GM21619 (cell line): Measurements from ENCODE around the gene RPL36.

ENCODE experiments used
- ATAC-seq: cut with Tn5 transposase; IDR thresholded peaks from one replicate; pipeline ENCODE4 v1.9.1; 2021; ENCODE audit not compliant: unreplicated experiment

Gene RPL36

GRCh38 chr19:5673752-5674151 is 16.3 kb upstream of the RPL36 start:
- no peak for ATAC-seq

GRCh38 chr19:5674714-5675113 is 15.4 kb upstream of the RPL36 start:
- no peak for ATAC-seq

GRCh38 chr19:5676105-5676771 is 13.9 kb upstream of the RPL36 start:
- no peak for ATAC-seq

GRCh38 chr19:5676772-5677105 is 13.4 kb upstream of the RPL36 start:
- no peak for ATAC-seq

- no peak for ATAC-seq
Measured at GRCh38 chr19:5677136-5677535, 13.0 kb upstream of the RPL36 start.

- ATAC-seq = no peak
Measured at GRCh38 chr19:5677580-5677979, 12.5 kb upstream of the RPL36 start.

- no peak for ATAC-seq
Measured at GRCh38 chr19:5678071-5678718, 11.9 kb upstream of the RPL36 start.

GRCh38 chr19:5679289-5680083 is 10.6 kb upstream of the RPL36 start:
- no peak for ATAC-seq

- no peak for ATAC-seq
Measured at GRCh38 chr19:5680084-5680436, 10.0 kb upstream of the RPL36 start.

GRCh38 chr19:5680437-5681368 is 9.4 kb upstream of the RPL36 start, which contains the start of the genes HSD11B1L and MICOS13:
HSD11B1L (plus strand) TSS chr19:5681027; CDS start chr19:5684833, 3,806 bp downstream.
MICOS13 (minus strand) TSS chr19:5680516; CDS start chr19:5680486, 30 bp downstream.
- ATAC-seq = peak; percentile 83

- ATAC-seq = no peak
Measured at GRCh38 chr19:5681391-5682106, 8.5 kb upstream of the RPL36 start.

- no peak for ATAC-seq
Measured at GRCh38 chr19:5682107-5682482, 8.0 kb upstream of the RPL36 start.

GRCh38 chr19:5683177-5683886 is 6.8 kb upstream of the RPL36 start:
- no peak for ATAC-seq

GRCh38 chr19:5684694-5685430 is 5.2 kb upstream of the RPL36 start:
- no peak for ATAC-seq

GRCh38 chr19:5686326-5686646 is 3.8 kb upstream of the RPL36 start:
- no peak for ATAC-seq

GRCh38 chr19:5686647-5687359 is 3.3 kb upstream of the RPL36 start:
- peak; percentile 40 for ATAC-seq

GRCh38 chr19:5687360-5688198 is 2.5 kb upstream of the RPL36 start:
- ATAC-seq = no peak
